Measurements from ENCODE around the gene HEXD. TPM values are rescaled to one million over a fixed set of nuclear protein-coding genes. Genes with fewer than 3 reads are reported as not detected.
A peak's percentile ranks its signal among the peaks of the same experiment; 100 is the strongest.

The HEXD gene
- total and polyA plus RNA-seq, 11 donors = 9.9 to 24.1 (median 15.1) TPM

DNA sequence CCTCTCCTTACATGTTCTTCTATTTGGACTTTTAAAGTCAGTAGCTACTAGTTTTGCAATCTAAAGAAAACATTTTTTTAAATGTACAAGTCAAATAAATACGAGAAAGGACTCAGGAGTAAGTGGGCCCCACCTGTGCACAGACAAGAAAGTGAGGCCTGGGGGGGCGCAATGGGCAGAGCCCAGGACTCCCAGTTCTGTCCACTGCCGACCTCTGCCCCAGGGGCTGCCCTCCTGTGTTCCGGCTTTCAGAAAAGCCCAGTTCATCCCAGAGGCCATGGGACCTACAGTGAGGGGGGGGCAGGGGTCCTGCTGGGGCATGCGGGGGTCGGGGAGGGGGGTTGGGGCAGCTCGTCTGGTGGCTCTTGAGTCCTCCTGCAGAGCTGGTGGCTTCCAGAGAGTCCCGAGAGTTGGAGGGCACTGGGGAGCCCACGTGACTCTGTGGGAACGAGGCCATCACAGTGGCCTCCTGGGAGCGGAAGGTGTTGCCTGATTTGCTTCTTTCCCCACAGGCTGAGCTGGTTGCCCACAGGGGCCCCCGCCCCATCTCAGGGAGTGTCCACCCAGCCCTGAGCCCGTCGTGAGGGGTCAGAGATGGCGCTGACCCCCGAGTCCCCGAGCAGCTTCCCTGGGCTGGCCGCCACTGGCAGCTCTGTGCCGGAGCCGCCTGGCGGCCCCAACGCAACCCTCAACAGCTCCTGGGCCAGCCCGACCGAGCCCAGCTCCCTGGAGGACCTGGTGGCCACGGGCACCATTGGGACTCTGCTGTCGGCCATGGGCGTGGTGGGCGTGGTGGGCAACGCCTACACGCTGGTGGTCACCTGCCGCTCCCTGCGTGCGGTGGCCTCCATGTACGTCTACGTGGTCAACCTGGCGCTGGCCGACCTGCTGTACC lies 44.2 kb upstream of the HEXD start:
- peaks cover 29 to 92% (median 54%) of the 10 kb centered on the region in 9 donors for H3K27me3 ChIP-seq
- no peak overlapping the region for H3K27ac ChIP-seq
- no peak for TF ChIP-seq POLR2A (IDR thresholded peaks at IDR 0.05)
- TF ChIP-seq, protein P1, sequence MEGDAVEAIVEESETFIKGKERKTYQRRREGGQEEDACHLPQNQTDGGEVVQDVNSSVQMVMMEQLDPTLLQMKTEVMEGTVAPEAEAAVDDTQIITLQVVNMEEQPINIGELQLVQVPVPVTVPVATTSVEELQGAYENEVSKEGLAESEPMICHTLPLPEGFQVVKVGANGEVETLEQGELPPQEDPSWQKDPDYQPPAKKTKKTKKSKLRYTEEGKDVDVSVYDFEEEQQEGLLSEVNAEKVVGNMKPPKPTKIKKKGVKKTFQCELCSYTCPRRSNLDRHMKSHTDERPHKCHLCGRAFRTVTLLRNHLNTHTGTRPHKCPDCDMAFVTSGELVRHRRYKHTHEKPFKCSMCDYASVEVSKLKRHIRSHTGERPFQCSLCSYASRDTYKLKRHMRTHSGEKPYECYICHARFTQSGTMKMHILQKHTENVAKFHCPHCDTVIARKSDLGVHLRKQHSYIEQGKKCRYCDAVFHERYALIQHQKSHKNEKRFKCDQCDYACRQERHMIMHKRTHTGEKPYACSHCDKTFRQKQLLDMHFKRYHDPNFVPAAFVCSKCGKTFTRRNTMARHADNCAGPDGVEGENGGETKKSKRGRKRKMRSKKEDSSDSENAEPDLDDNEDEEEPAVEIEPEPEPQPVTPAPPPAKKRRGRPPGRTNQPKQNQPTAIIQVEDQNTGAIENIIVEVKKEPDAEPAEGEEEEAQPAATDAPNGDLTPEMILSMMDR (IDR thresholded peaks at IDR 0.05) = no peak
- DNase-seq = peak in 1 of 5 donors; percentile 30
- peaks cover 0 to 29% (median 19%) of the 10 kb centered on the region in 12 donors for H3K4me1 ChIP-seq
- intact Hi-C loops (cut with DNase I) = loop anchor here in 1 of 10 donors (5.0 kb wide), 1 partner anchor 38 kb away; no protein-coding TSS in a partner anchor
- WGBS, 4 donors = 84 to 92% (median 88%) methylated on average over 20 to 37 of the region's 37 CpGs
- H3K36me3 ChIP-seq = no peaks in the 10 kb centered on the region
- no peaks in the 10 kb centered on the region for H3K9me3 ChIP-seq
- peak in 3 of 4 donors; percentile 10 to 44 (median 24) for ATAC-seq
- no peak overlapping the region for H3K4me3 ChIP-seq

DNA sequence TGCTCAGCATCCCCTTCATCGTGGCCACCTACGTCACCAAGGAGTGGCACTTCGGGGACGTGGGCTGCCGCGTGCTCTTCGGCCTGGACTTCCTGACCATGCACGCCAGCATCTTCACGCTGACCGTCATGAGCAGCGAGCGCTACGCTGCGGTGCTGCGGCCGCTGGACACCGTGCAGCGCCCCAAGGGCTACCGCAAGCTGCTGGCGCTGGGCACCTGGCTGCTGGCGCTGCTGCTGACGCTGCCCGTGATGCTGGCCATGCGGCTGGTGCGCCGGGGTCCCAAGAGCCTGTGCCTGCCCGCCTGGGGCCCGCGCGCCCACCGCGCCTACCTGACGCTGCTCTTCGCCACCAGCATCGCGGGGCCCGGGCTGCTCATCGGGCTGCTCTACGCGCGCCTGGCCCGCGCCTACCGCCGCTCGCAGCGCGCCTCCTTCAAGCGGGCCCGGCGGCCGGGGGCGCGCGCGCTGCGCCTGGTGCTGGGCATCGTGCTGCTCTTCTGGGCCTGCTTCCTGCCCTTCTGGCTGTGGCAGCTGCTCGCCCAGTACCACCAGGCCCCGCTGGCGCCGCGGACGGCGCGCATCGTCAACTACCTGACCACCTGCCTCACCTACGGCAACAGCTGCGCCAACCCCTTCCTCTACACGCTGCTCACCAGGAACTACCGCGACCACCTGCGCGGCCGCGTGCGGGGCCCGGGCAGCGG lies 43.4 kb upstream of the HEXD start:
- TF ChIP-seq, protein P1 (IDR thresholded peaks at IDR 0.05) = no peak
- no peak for TF ChIP-seq POLR2A (IDR thresholded peaks at IDR 0.05)
- Histone ChIP-seq H3K36me3 (no peaks in the 10 kb centered on the region), H3K27ac (no peak overlapping the region), H3K4me3 (no peak overlapping the region), H3K27me3 (peaks cover 29 to 91% (median 54%) of the 10 kb centered on the region in 9 donors), H3K4me1 (peaks cover 0 to 29% (median 19%) of the 10 kb centered on the region in 12 donors), H3K9me3 (no peaks in the 10 kb centered on the region)
- 31 to 68% (median 42%) methylated on average over 35 to 79 of the region's 79 CpGs for WGBS, 4 donors
- intact Hi-C loops (cut with DNase I) = loop anchor here in 1 of 10 donors (5.0 kb wide), 1 partner anchor 38 kb away; no protein-coding TSS in a partner anchor
- DNase-seq = peak in 1 of 5 donors; percentile 15
- ATAC-seq = no peak

DNA sequence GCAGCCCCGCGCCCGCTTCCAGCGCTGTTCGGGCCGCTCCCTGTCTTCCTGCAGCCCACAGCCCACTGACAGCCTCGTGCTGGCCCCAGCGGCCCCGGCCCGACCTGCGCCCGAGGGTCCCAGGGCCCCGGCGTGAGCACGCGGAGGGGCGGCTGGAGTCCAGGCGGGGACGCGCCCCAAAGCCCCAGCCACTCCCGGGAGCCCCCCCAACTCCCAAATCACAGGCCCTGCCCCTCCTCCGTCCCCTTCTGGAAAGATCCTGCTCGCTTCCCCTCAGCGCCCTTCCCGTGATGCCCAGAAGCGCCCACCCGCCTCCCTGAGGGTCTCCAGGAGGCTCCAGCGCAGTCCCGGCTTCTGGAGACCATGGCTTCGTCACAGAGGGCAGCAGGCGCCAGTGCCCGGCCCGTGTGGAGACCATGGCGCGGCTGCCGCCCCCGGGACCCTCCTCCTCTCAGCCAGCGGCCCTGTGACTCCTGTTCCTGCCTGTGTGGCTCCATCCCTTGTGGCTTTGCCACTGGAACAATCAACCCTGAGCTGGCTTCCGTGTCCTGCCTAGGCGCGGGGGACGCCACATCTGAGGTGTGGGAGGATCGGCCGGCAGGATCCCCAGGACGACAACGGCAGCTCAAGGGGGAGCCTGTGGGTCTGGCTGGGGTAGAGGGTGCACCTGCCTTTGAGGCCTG lies 42.6 kb upstream of the HEXD start:
- intact Hi-C loops (cut with DNase I) = no loop called here
- TF ChIP-seq, protein P1 (IDR thresholded peaks at IDR 0.05) = no peak
- TF ChIP-seq POLR2A (IDR thresholded peaks at IDR 0.05) = no peak
- Histone ChIP-seq H3K27me3 (peaks cover 29 to 88% (median 52%) of the 10 kb centered on the region in 9 donors), H3K4me3 (no peak overlapping the region), H3K4me1 (peaks cover 0 to 25% (median 18%) of the 10 kb centered on the region in 12 donors), H3K9me3 (no peaks in the 10 kb centered on the region), H3K36me3 (no peaks in the 10 kb centered on the region), H3K27ac (no peak overlapping the region)
- DNase-seq (peak in 1 of 5 donors; percentile 22), ATAC-seq (peak in 1 of 4 donors; percentile 5)
- WGBS, 4 donors = 57 to 72% (median 65%) methylated on average over 14 to 46 of the region's 46 CpGs
